H9 (cell line): ENCODE data around the gene TUT4. TPM values are rescaled to one million over a fixed set of nuclear protein-coding genes. Genes with fewer than 3 reads are reported as not detected.

Experiments
- DNase-seq: peaks from one replicate; pipeline ENCODE4 v3.0.0-alpha.2; 2017
- H2AFZ ChIP-seq: one replicate; pipeline ENCODE4 v1.6.1; 2013; ENCODE audit warnings: mild to moderate bottlenecking, low read length, control low read depth, moderate library complexity
- H2AK5ac ChIP-seq: 2 replicates; pipeline ENCODE4 v1.6.1; 2013; ENCODE audit warnings: low read length, control low read depth, mixed read lengths; ENCODE audit not compliant: insufficient read length
- H2BK120ac ChIP-seq: one replicate; pipeline ENCODE4 v1.6.1; 2013; ENCODE audit warnings: low read depth, mild to moderate bottlenecking, low read length, control low read depth, inconsistent platforms; ENCODE audit not compliant: poor library complexity, severe bottlenecking
- H2BK12ac ChIP-seq: 2 replicates; pipeline ENCODE4 v1.6.1; 2013; ENCODE audit warnings: low read length, control low read depth, mixed read lengths, low read depth; ENCODE audit not compliant: insufficient read length
- H2BK15ac ChIP-seq: 2 replicates; pipeline ENCODE4 v1.6.1; 2013; ENCODE audit warnings: low read depth, low read length, control low read depth
- H2BK20ac ChIP-seq: one replicate; pipeline ENCODE4 v1.6.1; 2013; ENCODE audit warnings: low read depth, mild to moderate bottlenecking, low read length, control low read depth, inconsistent platforms; ENCODE audit not compliant: poor library complexity, severe bottlenecking
- H2BK5ac ChIP-seq: 2 replicates; pipeline ENCODE4 v1.6.1; 2013; ENCODE audit warnings: low read length, control low read depth, mixed read lengths; ENCODE audit not compliant: insufficient read length
- H3K14ac ChIP-seq: 2 replicates; pipeline ENCODE4 v1.6.1; 2013; ENCODE audit warnings: low read length, control low read depth; ENCODE audit not compliant: insufficient read depth
- H3K18ac ChIP-seq: 2 replicates; pipeline ENCODE4 v1.6.1; 2013; ENCODE audit warnings: low read depth, mild to moderate bottlenecking, mixed read lengths, low read length, control low read depth; ENCODE audit not compliant: insufficient read length
- H3K23ac ChIP-seq: 2 replicates; pipeline ENCODE4 v1.6.1; 2013; ENCODE audit warnings: low read length, control low read depth, mixed read lengths, low read depth; ENCODE audit not compliant: insufficient read length
- H3K23me2 ChIP-seq: 2 replicates; pipeline ENCODE4 v1.6.1; 2013; ENCODE audit warnings: low read depth, mild to moderate bottlenecking, mixed read lengths, low read length, control low read depth; ENCODE audit not compliant: insufficient read length, poor library complexity, severe bottlenecking
- H3K27ac ChIP-seq: 2 replicates; pipeline ENCODE4 v1.5.1; 2013; ENCODE audit warnings: low read length, control low read depth, mixed read lengths, low read depth; ENCODE audit not compliant: insufficient read length
- H3K27me3 ChIP-seq: 2 replicates; pipeline ENCODE4 v1.6.1; 2013; ENCODE audit warnings: low read length, control low read depth, inconsistent platforms; ENCODE audit not compliant: insufficient read depth
- H3K4ac ChIP-seq: 2 replicates; pipeline ENCODE4 v1.6.1; 2013; ENCODE audit warnings: low read depth, mild to moderate bottlenecking, control low read depth, inconsistent platforms, low read length, moderate library complexity
- H3K4me1 ChIP-seq: 2 replicates; pipeline ENCODE4 v1.6.1; 2013; ENCODE audit warnings: low read length, control low read depth, inconsistent platforms; ENCODE audit not compliant: insufficient read depth
- H3K4me2 ChIP-seq: 2 replicates; pipeline ENCODE4 v1.6.1; 2013; ENCODE audit warnings: low read length, control low read depth, mixed read lengths; ENCODE audit not compliant: insufficient read length, insufficient read depth
- H3K56ac ChIP-seq: 2 replicates; pipeline ENCODE4 v1.6.1; 2013; ENCODE audit warnings: low read depth, mild to moderate bottlenecking, mixed read lengths, low read length, control low read depth; ENCODE audit not compliant: insufficient read length
- H3K79me1 ChIP-seq: 2 replicates; pipeline ENCODE4 v1.6.1; 2013; ENCODE audit warnings: low read depth, mild to moderate bottlenecking, moderate library complexity, low read length, control low read depth, inconsistent platforms; ENCODE audit not compliant: insufficient read depth, poor library complexity, severe bottlenecking
- H3K79me2 ChIP-seq: 2 replicates; pipeline ENCODE4 v1.6.1; 2013; ENCODE audit warnings: low read length, control low read depth, inconsistent platforms; ENCODE audit not compliant: insufficient read depth
- H3K9ac ChIP-seq: 2 replicates; pipeline ENCODE4 v1.6.1; 2013; ENCODE audit warnings: low read length, control low read depth, mixed read lengths; ENCODE audit not compliant: insufficient read length; ENCODE audit errors: extremely low read depth
- H3K9me3 ChIP-seq: one replicate; pipeline ENCODE4 v1.6.1; 2013; ENCODE audit warnings: low read depth, low read length, inconsistent platforms; ENCODE audit not compliant: control insufficient read depth
- H3T11ph ChIP-seq: one replicate; pipeline ENCODE4 v1.6.1; 2013; ENCODE audit warnings: mild to moderate bottlenecking, low read length, control low read depth, inconsistent platforms
- H4K20me1 ChIP-seq: one replicate; pipeline ENCODE4 v1.6.1; 2013; ENCODE audit not compliant: control insufficient read depth, insufficient read length, insufficient read depth
- H4K5ac ChIP-seq: 2 replicates; pipeline ENCODE4 v1.6.1; 2013; ENCODE audit warnings: low read depth, mild to moderate bottlenecking, mixed read lengths, low read length, control low read depth; ENCODE audit not compliant: insufficient read length
- H4K8ac ChIP-seq: replicated peaks from 2 replicates; pipeline ENCODE4 v1.6.1; 2013; ENCODE audit warnings: low read length, control low read depth, mixed read lengths, low read depth; ENCODE audit not compliant: insufficient read length
- H4K91ac ChIP-seq: 2 replicates; pipeline ENCODE4 v1.6.1; 2013; ENCODE audit warnings: low read depth, mild to moderate bottlenecking, moderate library complexity, mixed read lengths, low read length, control low read depth; ENCODE audit not compliant: insufficient read length
- H3K27ac Mint-ChIP-seq, 3 experiments: 2 replicates in 2 of 3; 3 replicates in 1 of 3; pipeline ENCODE4 v1.8.0; 2020 to 2021; ENCODE audit warnings: mixed read lengths in 3 of 3, mild to moderate bottlenecking in 1 of 3, moderate library complexity in 1 of 3
- H3K27me3 Mint-ChIP-seq: 2 replicates; pipeline ENCODE4 v1.8.0; 2021; ENCODE audit warnings: low read depth, mild to moderate bottlenecking, moderate library complexity, mixed read lengths
- H3K36me3 Mint-ChIP-seq, 3 experiments: 2 replicates in 2 of 3; 3 replicates in 1 of 3; pipeline ENCODE4 v1.8.0; 2020 to 2021; ENCODE audit warnings: low read depth in 3 of 3, mixed read lengths in 3 of 3; ENCODE audit not compliant: insufficient read depth in 1 of 3
- H3K4me1 Mint-ChIP-seq, 2 experiments: 2 replicates each; pipeline ENCODE4 v1.8.0; 2020; ENCODE audit warnings: mixed read lengths in 2 of 2
- H3K4me3 Mint-ChIP-seq, 2 experiments: 2 replicates in 1 of 2; 3 replicates in 1 of 2; pipeline ENCODE4 v1.8.0; 2020 to 2021; ENCODE audit warnings: mild to moderate bottlenecking in 2 of 2, mixed read lengths in 2 of 2, moderate library complexity in 1 of 2
- H3K9me3 Mint-ChIP-seq, 2 experiments: 2 replicates in 1 of 2; 3 replicates in 1 of 2; pipeline ENCODE4 v1.8.0; 2020; ENCODE audit warnings: mild to moderate bottlenecking in 2 of 2, mixed read lengths in 2 of 2, moderate library complexity in 1 of 2
- WGBS: extraction: QIAGEN DNeasy Blood & Tissue Kit; methylation state at CpG from one replicate; pipeline ENCODE4 v1.1.7; 2013; ENCODE audit warnings: missing lambda C conversion rate, low lambda C conversion rate, mixed read lengths; ENCODE audit not compliant: insufficient read length; ENCODE audit errors: extremely low coverage; 5-methylcytosine and 5-hydroxymethylcytosine counted together
- total RNA-seq: library from RNA; stranded (reverse); gene quantifications from 2 replicates; pipeline ENCODE4 v1.2.1, GENCODE V29; 2021
- TF ChIP-seq, protein P1 (sequence below): fragments of 200-600 bp; sonication (generic); conservative IDR thresholded peaks from 3 replicates; pipeline ENCODE4 v1.8.0; 2021; ENCODE audit warnings: antibody characterized with exemption, mild to moderate bottlenecking

Gene TUT4
- total RNA-seq, 1 experiment from 2014 or later, result 59.3 TPM

DNA sequence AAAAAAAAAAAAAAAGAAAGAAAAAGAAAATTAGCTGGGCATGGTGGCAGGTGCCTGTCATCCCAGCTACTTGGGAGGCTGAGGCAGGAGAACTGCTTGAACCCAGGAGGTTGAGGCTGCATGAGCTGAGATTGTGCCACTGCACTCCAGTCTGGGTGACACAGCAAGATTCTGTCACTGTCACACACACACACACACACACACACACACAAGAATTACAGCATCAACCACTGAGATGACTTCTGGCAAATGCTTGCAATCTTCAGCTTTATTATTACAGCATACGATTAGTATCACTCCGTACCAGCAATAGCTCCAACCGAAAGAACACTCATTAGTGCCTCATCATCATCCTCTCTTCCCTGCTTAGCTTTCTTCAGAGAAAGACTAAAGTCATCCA is 153.3 kb downstream of the TUT4 start:
- Histone ChIP-seq H3K27ac (no peak overlapping the region), H3K18ac (no peak overlapping the region), H2BK12ac (no peak overlapping the region), H3K9ac (no peak overlapping the region), H2AFZ (no peak overlapping the region), H3K79me1 (peaks cover 2% of the 10 kb centered on the region), H3T11ph (no peak overlapping the region), H3K27me3 (no peaks in the 10 kb centered on the region), H3K4me1 (no peaks in the 10 kb centered on the region), H4K91ac (no peak overlapping the region), H2BK15ac (no peak overlapping the region), H3K23ac (no peak overlapping the region), H3K14ac (no peak overlapping the region), H3K56ac (no peak overlapping the region), H3K9me3 (no peaks in the 10 kb centered on the region), H2BK5ac (no peak overlapping the region), H2AK5ac (no peak overlapping the region), H4K5ac (no peak overlapping the region), H3K79me2 (peaks cover 8% of the 10 kb centered on the region; the same call in 1 of the 2 replicates), H3K4me2 (no peak overlapping the region), H2BK20ac (no peak overlapping the region), H3K4ac (no peak overlapping the region), H3K23me2 (peaks cover under 1% of the 10 kb centered on the region), H2BK120ac (no peak overlapping the region), H4K8ac (no peak overlapping the region), H4K20me1 (no peaks in the 10 kb centered on the region)
- Mint-ChIP-seq H3K4me3 (no peak overlapping the region), H3K4me1 (peaks cover 14 to 15% of the 10 kb centered on the region in 2 experiments), H3K9me3 (no peaks in the 10 kb centered on the region; a peak in 1 of 5 replicates), H3K27ac (no peak overlapping the region; a peak in 1 of 7 replicates), H3K36me3 (peaks cover 47 to 72% (median 68%) of the 10 kb centered on the region in 3 experiments), H3K27me3 (no peaks in the 10 kb centered on the region)
- no peak for DNase-seq
- no CpG with 5 or more reads among the region's 3 CpGs for WGBS
- TF ChIP-seq, protein P1, sequence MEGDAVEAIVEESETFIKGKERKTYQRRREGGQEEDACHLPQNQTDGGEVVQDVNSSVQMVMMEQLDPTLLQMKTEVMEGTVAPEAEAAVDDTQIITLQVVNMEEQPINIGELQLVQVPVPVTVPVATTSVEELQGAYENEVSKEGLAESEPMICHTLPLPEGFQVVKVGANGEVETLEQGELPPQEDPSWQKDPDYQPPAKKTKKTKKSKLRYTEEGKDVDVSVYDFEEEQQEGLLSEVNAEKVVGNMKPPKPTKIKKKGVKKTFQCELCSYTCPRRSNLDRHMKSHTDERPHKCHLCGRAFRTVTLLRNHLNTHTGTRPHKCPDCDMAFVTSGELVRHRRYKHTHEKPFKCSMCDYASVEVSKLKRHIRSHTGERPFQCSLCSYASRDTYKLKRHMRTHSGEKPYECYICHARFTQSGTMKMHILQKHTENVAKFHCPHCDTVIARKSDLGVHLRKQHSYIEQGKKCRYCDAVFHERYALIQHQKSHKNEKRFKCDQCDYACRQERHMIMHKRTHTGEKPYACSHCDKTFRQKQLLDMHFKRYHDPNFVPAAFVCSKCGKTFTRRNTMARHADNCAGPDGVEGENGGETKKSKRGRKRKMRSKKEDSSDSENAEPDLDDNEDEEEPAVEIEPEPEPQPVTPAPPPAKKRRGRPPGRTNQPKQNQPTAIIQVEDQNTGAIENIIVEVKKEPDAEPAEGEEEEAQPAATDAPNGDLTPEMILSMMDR, result no peak
